ENCODE data around the gene BICD2.

- TF ChIP-seq CTCF (IDR thresholded peaks at IDR 0.05; ENCODE audit: low read length) (no peak), EZH2 (optimal IDR thresholded peaks at IDR 0.05; ENCODE audit: low read depth, low read length) (no peak), EZH2phosphoT487 (IDR thresholded peaks at IDR 0.05; ENCODE audit: low read length) (no peak)
These were observed 51.9 kb downstream of the BICD2 start for GRCh38 chr9:92712767-92713166.

Data from MM.1S (cell line).